Hepatocyte (in vitro differentiated cells): Measurements from ENCODE around the gene PPIL3. TPM values are rescaled to one million over a fixed set of nuclear protein-coding genes. Genes with fewer than 3 reads are reported as not detected.

Experiments
- DNase-seq: peaks from one replicate; pipeline ENCODE4 v3.0.0-alpha.2; 2016; ENCODE audit warnings: low spot score
- H2AFZ ChIP-seq: fragments of 200-600 bp; sonication (generic); 2 replicates; pipeline ENCODE4 v1.6.0; 2016; ENCODE audit warnings: antibody characterized with exemption, mild to moderate bottlenecking
- H3K27ac ChIP-seq: fragments of 200-600 bp; sonication (generic); 2 replicates; pipeline ENCODE4 v1.5.1; 2016; ENCODE audit warnings: mild to moderate bottlenecking
- H3K27me3 ChIP-seq: fragments of 200-600 bp; sonication (generic); 2 replicates; pipeline ENCODE4 v1.6.1; 2016
- H3K36me3 ChIP-seq: fragments of 200-600 bp; sonication (generic); replicated peaks from 2 replicates; pipeline ENCODE4 v1.5.1; 2016; ENCODE audit warnings: low read depth; ENCODE audit not compliant: insufficient read depth
- H3K4me1 ChIP-seq: fragments of 200-600 bp; sonication (generic); 2 replicates; pipeline ENCODE4 v1.5.1; 2016; ENCODE audit warnings: mild to moderate bottlenecking, moderate library complexity; ENCODE audit not compliant: insufficient read depth
- H3K4me2 ChIP-seq: fragments of 200-600 bp; sonication (generic); 2 replicates; pipeline ENCODE4 v1.6.0; 2016
- H3K4me3 ChIP-seq: fragments of 200-600 bp; sonication (generic); 2 replicates; pipeline ENCODE4 v1.5.1; 2016; ENCODE audit warnings: mild to moderate bottlenecking
- H3K79me2 ChIP-seq: fragments of 200-600 bp; sonication (generic); 2 replicates; pipeline ENCODE4 v1.6.0; 2017; ENCODE audit warnings: mild to moderate bottlenecking
- H3K9me2 ChIP-seq: fragments of 200-600 bp; sonication (generic); replicated peaks from 2 replicates; pipeline ENCODE4 v1.6.0; 2017; ENCODE audit warnings: mild to moderate bottlenecking; ENCODE audit not compliant: insufficient read depth
- H3K9me3 ChIP-seq: fragments of 200-600 bp; sonication (generic); 2 replicates; pipeline ENCODE4 v1.5.1; 2016; ENCODE audit warnings: low read depth, mild to moderate bottlenecking
- H4K20me1 ChIP-seq: fragments of 200-600 bp; sonication (generic); 2 replicates; pipeline ENCODE4 v1.6.0; 2016; ENCODE audit warnings: mild to moderate bottlenecking; ENCODE audit not compliant: insufficient read depth, poor library complexity, severe bottlenecking
- EZH2 ChIP-seq: fragments of 200-600 bp; sonication (generic); IDR thresholded peaks from 2 replicates; pipeline ENCODE4 v1.6.1; 2016; ENCODE audit warnings: antibody characterized with exemption, mild to moderate bottlenecking, borderline replicate concordance
- EZH2phosphoT487 ChIP-seq: fragments of 200-600 bp; sonication (generic); IDR thresholded peaks from one replicate; pipeline ENCODE4 v1.6.1; 2018; ENCODE audit warnings: antibody characterized with exemption, mild to moderate bottlenecking, low read depth, moderate library complexity; ENCODE audit not compliant: unreplicated experiment, severe bottlenecking
- WGBS: methylation state at CpG from one replicate; pipeline ENCODE4 v1.1.6; 2016; ENCODE audit warnings: low lambda C conversion rate; ENCODE audit errors: missing lambda C conversion rate; 5-methylcytosine and 5-hydroxymethylcytosine counted together
- polyA plus RNA-seq: library from polyadenylated mRNA; unstranded; fragments of >200 nt; fragmentation: Nextera tagmentation; extraction: Ambion mirVana; gene quantifications from 2 replicates; pipeline ENCODE4 v1.2.1, GENCODE V29; 2016
- total RNA-seq: library from RNA; depleted of rRNA; stranded (reverse); fragments of >200 nt; gene quantifications from 2 replicates; pipeline ENCODE4 v1.2.3, GENCODE V29; 2014
- TF ChIP-seq, protein P1 (sequence below): fragments of 200-600 bp; sonication (generic); IDR thresholded peaks from 2 replicates; pipeline ENCODE4 v1.5.1; 2016; ENCODE audit warnings: antibody characterized with exemption, mild to moderate bottlenecking; ENCODE audit not compliant: poor library complexity

Gene PPIL3
- total and polyA plus RNA-seq, 2 experiments from 2014 or later, result 23.0 to 59.0 TPM

DNA sequence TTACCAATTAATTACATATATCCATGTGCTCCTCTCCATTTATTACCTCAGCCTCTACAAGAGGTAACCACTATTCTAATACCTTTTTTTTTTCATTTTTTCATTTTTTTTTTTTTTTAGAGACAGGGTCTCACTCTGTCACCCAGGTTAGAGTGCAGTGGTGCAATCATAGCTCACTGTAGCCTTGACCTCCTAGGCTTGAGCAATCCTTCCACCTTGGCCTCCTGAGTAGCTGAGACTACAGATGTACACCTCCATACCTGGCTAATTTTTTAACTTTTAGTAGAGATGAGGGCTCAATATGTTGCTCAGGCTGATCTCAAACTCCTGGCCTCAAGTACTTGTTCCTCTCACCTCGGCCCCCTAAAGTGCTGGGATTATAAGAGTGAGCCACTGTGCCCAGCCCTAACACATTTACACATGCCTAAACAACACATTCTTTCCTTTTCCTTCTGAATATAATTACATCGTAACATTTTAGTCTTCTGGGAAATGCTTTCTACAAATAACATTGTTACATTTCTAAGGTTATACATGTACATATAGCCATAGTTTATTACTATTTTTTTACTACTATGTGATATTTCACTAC is 10.5 kb downstream of the PPIL3 start:
- H3K4me1 ChIP-seq, result no peaks in the 10 kb centered on the region
- DNase-seq, result no peak
- H3K27me3 ChIP-seq, result no peaks in the 10 kb centered on the region
- H3K79me2 ChIP-seq, result no peaks in the 10 kb centered on the region
- H3K36me3 ChIP-seq, result no peaks in the 10 kb centered on the region
- WGBS, result 96% methylated on average over 2 of the region's 2 CpGs
- H3K9me3 ChIP-seq, result no peaks in the 10 kb centered on the region
- H3K4me3 ChIP-seq, result no peak overlapping the region
- H2AFZ ChIP-seq, result no peak overlapping the region
- no peak overlapping the region for H3K4me2 ChIP-seq
- H3K27ac ChIP-seq, result no peak overlapping the region
- H3K9me2 ChIP-seq, result no peaks in the 10 kb centered on the region
- no peak for TF ChIP-seq EZH2phosphoT487
- no peak for TF ChIP-seq EZH2
- TF ChIP-seq, protein P1, sequence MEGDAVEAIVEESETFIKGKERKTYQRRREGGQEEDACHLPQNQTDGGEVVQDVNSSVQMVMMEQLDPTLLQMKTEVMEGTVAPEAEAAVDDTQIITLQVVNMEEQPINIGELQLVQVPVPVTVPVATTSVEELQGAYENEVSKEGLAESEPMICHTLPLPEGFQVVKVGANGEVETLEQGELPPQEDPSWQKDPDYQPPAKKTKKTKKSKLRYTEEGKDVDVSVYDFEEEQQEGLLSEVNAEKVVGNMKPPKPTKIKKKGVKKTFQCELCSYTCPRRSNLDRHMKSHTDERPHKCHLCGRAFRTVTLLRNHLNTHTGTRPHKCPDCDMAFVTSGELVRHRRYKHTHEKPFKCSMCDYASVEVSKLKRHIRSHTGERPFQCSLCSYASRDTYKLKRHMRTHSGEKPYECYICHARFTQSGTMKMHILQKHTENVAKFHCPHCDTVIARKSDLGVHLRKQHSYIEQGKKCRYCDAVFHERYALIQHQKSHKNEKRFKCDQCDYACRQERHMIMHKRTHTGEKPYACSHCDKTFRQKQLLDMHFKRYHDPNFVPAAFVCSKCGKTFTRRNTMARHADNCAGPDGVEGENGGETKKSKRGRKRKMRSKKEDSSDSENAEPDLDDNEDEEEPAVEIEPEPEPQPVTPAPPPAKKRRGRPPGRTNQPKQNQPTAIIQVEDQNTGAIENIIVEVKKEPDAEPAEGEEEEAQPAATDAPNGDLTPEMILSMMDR, result no peak
- H4K20me1 ChIP-seq, result no peaks in the 10 kb centered on the region

DNA sequence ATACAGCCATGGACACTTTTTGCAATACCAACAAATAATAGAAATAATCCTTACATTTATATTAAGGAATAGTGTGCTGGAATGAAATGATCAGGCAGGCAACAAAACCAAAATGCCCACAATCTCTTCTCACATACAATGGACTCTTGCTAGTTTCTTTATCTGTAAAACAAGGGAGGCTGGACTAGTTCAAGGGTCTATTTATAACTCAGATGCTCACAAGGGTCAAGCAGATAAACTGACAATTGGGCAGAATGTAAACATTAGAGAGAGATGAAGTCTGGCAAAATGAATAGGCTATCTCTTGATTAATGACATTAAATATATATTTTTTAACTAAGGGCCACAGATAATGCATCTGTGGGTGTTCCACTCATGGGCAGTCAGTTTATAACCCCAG is 11.4 kb downstream of the PPIL3 start:
- Histone ChIP-seq H3K36me3 (no peaks in the 10 kb centered on the region), H2AFZ (no peak overlapping the region)
- TF ChIP-seq, protein P1, result no peak

DNA sequence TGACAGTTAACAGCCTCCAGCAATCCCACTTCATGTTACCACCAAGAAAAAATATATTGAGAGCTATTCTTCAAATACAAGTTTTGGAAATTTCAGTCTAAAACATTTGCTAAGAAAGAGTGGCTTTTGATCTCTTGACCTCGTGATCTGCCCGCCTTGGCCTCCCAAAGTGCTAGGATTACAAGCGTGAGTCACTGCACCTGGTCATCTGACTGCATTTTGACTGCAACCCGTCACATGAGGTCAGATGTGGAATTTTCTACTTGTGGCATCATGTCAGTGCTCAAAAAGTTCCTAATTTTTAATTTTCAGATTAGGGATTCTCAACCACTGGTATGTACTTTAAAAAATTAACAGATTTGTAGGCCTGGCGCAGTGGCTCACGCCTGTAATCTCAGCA is 15.3 kb downstream of the PPIL3 start:
- Histone ChIP-seq H3K79me2 (no peaks in the 10 kb centered on the region), H3K9me2 (no peaks in the 10 kb centered on the region), H3K27me3 (no peaks in the 10 kb centered on the region), H4K20me1 (no peaks in the 10 kb centered on the region), H3K27ac (no peak overlapping the region), H3K36me3 (no peaks in the 10 kb centered on the region), H3K4me1 (no peaks in the 10 kb centered on the region), H3K4me3 (no peak overlapping the region), H2AFZ (no peak overlapping the region), H3K9me3 (no peaks in the 10 kb centered on the region), H3K4me2 (no peak overlapping the region)
- no peak for DNase-seq
- 95% methylated on average over 6 of the region's 6 CpGs for WGBS
- TF ChIP-seq EZH2, result no peak
- TF ChIP-seq, protein P1, result no peak
- no peak for TF ChIP-seq EZH2phosphoT487

More for the DNA sequence above, 11.4 kb downstream of the PPIL3 start:
- H3K27me3 ChIP-seq, result no peaks in the 10 kb centered on the region
- no peaks in the 10 kb centered on the region for H3K9me3 ChIP-seq
- H3K27ac ChIP-seq, result no peak overlapping the region
- no peak overlapping the region for H3K4me3 ChIP-seq
- H3K4me2 ChIP-seq, result no peak overlapping the region
- H3K79me2 ChIP-seq, result no peaks in the 10 kb centered on the region
- no peaks in the 10 kb centered on the region for H3K4me1 ChIP-seq
- no peaks in the 10 kb centered on the region for H4K20me1 ChIP-seq
- no peaks in the 10 kb centered on the region for H3K9me2 ChIP-seq
- no peak for DNase-seq

DNA sequence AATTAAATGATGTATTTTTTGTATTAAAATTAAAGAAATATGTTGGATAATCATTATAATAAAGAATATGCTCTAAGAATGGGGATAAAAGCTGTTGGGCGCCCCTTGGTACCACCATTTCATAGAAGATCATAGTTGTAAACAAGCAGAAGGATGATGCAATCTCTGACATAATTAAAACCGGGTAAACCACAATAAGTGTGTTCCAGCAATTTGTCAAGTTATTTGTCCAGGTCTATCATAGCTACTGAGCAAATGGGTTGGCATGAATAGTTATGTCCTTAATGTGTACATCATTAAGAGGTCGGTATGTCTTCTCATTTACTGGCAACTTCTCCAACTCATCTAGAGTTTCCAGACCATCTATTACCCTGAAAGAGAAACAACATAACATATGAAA is 17.7 kb downstream of the PPIL3 start:
- Histone ChIP-seq H3K4me1 (no peaks in the 10 kb centered on the region), H3K36me3 (no peaks in the 10 kb centered on the region), H3K4me2 (no peak overlapping the region), H3K4me3 (no peak overlapping the region), H3K79me2 (no peaks in the 10 kb centered on the region), H3K27me3 (no peaks in the 10 kb centered on the region), H3K9me2 (no peaks in the 10 kb centered on the region), H4K20me1 (no peaks in the 10 kb centered on the region), H2AFZ (no peak overlapping the region), H3K27ac (no peak overlapping the region), H3K9me3 (no peaks in the 10 kb centered on the region)
- no peak for DNase-seq
- TF ChIP-seq EZH2, result no peak
- no peak for TF ChIP-seq EZH2phosphoT487
- TF ChIP-seq, protein P1, result no peak
- WGBS, result 92% methylated on average over 3 of the region's 3 CpGs
